T follicular helper cell (primary cell): Measurements from ENCODE around the gene CHST2.
"Not testable (repeated sequence)": the region's sequence is repeated elsewhere in the genome, so short reads cannot be mapped to it uniquely, and the experiment has no call there.

Source experiments
- DNase-seq: peaks from one replicate; pipeline ENCODE4 v3.0.0-alpha.2; 2020; ENCODE audit warnings: low read depth
- total RNA-seq, 2 experiments: gene quantifications; one replicate each; lab custom pipeline; 2026; lab: John Stamatoyannopoulos, UW

Gene CHST2, protein sequence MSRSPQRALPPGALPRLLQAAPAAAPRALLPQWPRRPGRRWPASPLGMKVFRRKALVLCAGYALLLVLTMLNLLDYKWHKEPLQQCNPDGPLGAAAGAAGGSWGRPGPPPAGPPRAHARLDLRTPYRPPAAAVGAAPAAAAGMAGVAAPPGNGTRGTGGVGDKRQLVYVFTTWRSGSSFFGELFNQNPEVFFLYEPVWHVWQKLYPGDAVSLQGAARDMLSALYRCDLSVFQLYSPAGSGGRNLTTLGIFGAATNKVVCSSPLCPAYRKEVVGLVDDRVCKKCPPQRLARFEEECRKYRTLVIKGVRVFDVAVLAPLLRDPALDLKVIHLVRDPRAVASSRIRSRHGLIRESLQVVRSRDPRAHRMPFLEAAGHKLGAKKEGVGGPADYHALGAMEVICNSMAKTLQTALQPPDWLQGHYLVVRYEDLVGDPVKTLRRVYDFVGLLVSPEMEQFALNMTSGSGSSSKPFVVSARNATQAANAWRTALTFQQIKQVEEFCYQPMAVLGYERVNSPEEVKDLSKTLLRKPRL
- total RNA-seq, result 2.9 to 5.3 reads per million in 2 experiments

DNA sequence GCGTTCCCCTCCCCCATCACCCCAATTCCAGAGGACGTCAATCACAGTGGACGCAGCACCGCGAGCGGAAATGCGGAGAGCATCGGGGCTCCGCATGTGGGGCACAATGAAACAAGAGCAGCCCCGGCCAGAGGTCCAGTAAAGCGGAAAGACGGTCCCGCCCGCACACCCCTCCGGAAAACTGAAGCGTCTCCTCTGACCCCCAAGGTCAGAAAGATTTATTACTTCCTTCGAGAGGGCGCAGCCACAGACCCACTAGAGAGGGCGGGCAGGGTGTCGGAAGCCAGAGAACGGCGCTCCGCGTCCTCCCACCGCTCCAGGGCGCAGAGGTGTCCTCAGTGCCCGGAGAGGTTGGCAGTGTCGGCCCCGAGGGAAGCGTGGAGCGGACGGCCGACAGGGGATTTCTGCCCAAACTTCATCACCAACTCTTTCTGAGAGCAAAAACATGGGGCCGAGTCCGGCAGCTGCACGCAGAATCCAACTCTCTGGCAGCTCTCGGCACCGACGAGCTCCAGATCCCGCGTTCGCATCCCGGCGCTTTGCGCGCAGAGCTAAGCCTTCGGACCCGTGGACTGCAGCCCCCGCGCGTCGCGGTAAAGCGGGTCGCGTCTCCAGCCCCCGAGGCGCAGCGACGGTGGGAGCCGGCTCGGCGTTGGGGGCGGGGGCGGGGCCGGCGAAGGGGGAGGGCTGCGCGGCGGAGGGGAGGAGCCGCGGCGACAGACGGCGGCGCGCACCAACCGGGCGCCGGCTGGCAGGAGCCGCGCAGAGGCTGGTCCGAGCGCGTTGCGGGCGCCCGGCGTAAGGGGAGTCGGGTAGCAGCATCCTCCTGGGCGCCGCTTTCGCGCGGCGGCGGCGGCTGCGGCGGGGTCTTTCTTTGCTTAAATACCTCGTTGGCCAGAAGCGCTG is at the start of gene CHST2:
TSS of gene CHST2 (plus strand) at position 763 of the 906 bp plus-strand sequence. CDS start 1,046 bp downstream, outside the sequence.
- DNase-seq, result peak; percentile 41

DNA sequence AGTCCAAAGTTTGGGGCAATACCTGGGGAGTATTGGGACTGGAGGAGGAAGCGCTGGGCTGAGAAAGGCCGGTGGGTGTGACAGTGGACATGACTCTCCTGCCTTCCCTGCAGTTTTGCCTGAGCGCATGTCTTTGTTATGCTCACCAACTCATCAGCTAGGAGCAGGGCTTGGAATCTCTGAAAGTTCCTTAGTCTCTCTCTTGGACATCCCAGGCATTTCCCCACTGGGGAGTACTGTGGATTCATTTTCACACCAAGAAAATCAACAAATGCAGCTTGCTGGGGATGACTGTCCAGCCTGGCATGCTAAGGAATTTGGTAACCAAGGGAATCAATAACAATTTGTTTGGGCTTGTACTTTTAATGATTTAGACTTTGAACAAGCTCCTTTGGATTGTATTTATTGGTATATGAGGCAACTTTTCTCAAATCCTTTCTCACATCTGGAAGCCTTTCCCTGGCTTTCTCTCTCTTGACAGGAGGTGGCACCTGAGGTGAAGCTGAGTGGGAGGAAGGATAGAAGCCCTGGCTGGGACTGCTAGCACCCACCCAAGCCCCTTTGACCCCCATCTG is 48.5 kb upstream of the CHST2 start:
- no peak for DNase-seq

- DNase-seq, result no peak
Measured at GRCh38 chr3:143071776-143072175, 47.8 kb upstream of the CHST2 start.

GRCh38 chr3:143072298-143073020 is 47.1 kb upstream of the CHST2 start:
- not testable (repeated sequence) for DNase-seq

DNA sequence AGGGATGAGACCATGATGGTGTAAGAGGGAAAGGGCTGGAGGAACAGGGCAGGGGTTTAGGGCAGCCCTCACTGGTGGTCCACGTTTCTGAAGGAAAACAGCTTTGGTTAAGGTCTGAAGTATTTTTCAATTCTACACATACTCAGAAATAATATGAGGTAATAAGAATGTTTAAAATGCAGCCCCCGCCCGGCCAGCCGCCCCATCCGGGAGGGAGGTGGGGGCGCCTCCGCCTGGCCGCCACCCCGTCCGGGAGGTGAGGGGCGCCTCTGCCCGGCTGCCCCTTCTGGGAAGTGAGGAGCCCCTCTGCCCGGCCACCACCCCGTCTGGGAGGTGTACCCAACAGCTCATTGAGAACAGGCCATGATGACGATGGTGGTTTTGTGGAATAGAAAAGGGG is 46.0 kb upstream of the CHST2 start:
- DNase-seq, result not testable (repeated sequence)

- DNase-seq, result not testable (repeated sequence)
Measured at GRCh38 chr3:143073983-143074382, 45.6 kb upstream of the CHST2 start.

DNA sequence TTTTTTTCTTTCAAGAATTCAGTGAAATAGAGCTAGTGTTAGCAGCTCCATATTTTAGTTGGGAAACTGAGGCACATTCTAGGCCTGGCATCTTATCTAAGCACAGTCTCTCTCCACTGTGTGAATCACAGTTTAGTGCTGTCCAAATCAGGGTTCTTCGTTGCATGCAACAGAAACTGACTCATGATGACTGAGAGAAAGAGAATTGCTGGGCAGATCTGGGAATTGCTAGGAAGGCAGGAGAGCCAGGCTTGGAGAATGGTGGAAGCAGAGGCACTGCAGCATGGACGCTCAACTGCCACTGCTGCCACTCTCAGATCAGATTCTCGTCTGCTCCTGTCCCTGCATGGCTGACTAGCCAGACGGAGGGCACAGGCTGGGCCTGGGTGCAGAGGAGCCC is 40.7 kb upstream of the CHST2 start:
- DNase-seq, result no peak

DNA sequence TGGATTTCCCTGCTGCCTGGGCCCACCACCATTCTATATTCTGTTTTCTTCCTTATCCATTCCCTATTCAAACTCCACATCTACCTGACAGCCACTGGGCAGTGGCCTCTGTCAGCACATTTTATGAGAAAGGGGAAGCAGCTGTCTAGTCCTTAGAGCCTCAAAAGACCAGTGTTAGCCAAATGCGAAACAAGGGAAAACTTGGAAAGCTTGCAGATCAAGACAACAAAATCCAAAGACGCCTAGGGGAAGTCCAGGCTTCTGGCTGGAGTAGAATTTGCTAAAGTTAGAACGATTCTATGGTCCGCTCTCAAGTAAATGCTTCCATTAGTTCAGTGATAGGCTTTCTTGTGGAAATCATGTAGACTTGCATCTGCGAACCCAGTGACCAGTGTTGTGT is 39.4 kb upstream of the CHST2 start:
- DNase-seq, result no peak

DNA sequence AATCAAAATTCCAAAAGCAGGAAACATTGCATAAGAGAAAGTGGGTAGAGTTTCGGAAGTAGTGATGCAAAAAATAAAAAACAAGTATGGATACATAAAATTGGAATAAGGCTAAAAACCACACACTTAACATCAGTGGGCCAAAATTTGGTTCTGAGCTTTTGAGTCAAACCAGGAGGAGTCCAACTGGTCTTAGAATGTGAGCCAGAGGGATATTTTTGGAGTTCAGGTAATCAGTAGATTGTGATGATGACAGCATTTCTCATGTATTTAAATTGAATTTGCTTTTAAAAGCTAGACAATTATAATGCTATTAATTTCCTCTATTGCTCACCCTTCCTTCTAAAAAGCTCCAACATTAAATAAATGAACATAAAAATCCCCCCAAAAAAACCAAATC is 38.2 kb upstream of the CHST2 start:
- DNase-seq, result no peak

DNA sequence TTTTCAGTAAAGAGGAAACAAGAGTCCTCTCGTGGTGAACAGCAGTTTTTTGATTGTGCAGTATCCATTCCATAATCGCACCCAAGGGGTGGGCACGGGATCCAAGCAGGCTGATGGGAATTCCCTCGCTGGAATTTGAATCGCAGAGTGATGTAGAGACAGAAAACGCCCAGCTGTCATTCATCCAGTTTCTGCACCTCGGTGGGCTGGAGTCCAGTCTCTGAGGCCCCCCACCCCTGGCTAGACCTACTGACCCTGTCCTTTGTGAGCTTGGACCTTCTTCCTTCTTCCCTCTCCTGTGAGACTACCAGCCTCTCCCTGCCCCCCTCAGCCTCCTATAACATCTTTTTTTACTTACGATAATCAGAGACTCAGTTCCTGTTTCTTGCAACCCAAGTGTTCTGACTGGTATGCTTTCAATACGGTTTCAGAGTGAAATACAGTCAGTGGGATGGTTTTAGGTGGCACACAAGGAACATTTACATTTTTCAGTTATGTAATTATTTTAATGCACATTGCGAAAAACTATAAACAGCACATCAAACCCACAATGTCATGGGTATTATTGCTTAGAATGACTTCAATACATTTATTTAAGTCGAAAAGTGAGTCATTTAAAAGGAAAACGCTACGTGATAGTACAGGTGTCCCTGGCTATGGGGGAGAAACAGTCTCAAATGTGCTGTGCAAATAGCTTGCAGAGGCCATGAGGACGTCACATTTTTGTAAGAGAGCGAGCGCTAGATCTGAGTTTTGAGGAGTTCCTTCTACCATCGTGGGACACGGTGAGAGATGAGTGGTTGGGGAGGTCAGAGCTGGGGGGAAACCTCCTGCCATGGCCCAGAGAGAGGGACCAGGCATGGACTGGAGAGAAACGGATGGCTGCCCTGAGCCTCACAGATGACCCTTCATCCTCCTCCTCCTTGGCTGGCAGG is 37.5 kb upstream of the CHST2 start:
- no peak for DNase-seq

DNA sequence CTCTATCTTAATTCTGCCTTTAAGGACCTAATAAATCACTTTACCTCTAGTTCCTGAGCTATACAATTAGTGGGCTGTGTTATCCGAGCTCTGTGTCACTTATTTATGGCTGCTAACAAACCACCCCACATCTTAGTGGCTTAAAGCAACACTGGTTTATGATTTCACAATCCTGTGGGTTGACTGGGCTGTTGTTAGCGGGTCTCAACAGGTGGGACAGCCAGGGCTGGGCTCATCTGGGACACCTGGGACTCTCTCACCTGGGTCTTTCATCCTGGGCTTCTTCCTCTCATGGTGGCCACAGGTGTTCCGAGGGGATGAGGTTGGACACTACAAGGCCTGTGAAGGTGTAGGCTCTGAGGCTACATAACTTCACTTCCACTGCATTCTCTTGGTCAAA is 35.8 kb upstream of the CHST2 start:
- no peak for DNase-seq

GRCh38 chr3:143084856-143085731 is 34.5 kb upstream of the CHST2 start:
- DNase-seq, result no peak

GRCh38 chr3:143088835-143089234 is 30.7 kb upstream of the CHST2 start:
- DNase-seq, result no peak

GRCh38 chr3:143089965-143090364 is 29.6 kb upstream of the CHST2 start:
- no peak for DNase-seq

GRCh38 chr3:143090486-143090885 is 29.1 kb upstream of the CHST2 start:
- DNase-seq, result no peak

- no peak for DNase-seq
Measured at GRCh38 chr3:143090976-143091837, 28.4 kb upstream of the CHST2 start.

- no peak for DNase-seq
Measured at GRCh38 chr3:143092191-143092590, 27.4 kb upstream of the CHST2 start.

DNA sequence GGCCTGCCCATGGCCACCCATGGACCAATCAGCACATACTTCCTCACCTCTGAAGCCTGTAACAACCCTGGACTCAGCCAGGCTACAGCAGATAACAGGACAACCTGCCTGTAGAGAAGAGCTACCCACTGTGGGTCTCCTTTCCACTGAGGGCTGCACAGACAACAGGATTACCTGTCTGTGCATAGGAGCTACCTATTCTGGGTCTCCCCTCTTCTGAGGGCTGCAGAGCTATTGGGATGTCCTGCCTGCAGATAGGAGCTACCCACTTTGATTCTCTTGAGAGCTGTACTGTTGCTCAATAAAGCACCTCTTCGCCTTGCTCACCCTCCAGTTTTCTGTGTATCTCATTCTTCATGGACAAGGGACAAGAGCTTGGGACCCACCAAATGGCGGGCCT is 23.8 kb upstream of the CHST2 start:
- DNase-seq, result no peak
